GM12878 (cell line): ENCODE measurements around the gene GALNT18. TPM values are rescaled to one million over a fixed set of nuclear protein-coding genes. Genes with fewer than 3 reads are reported as not detected.

Source experiments
- ATAC-seq: fragments of 200-7000 bp; cut with Tn5 transposase; 3 replicates; pipeline ENCODE4 v1.9.1; 2020; ENCODE audit warnings: mild to moderate bottlenecking, moderate library complexity
- BruUV-seq: library from RNA; stranded (reverse); fragments of 400-500 nt; replicated peaks from 2 replicates; lab custom pipeline; 2021; lab: Mats Ljungman, UMichigan
- CTCF ChIA-PET: fragments of 300-600 bp; sonication (Branson Sonifier 250); formaldehyde crosslinking; extraction: SDS; loops from one replicate; lab custom pipeline; 2021; ENCODE audit warnings: inconsistent platforms; lab: Yijun Ruan, JAX
- POLR2A ChIA-PET: fragments of 350-600 bp; formaldehyde crosslinking; extraction: SDS; loops from one replicate; lab custom pipeline; 2021; ENCODE audit warnings: inconsistent platforms; lab: Charles Lee
- RAD21 ChIA-PET: fragments of 300-600 bp; sonication (Branson Sonifier 250); formaldehyde crosslinking; loops from one replicate; lab custom pipeline; 2023; ENCODE audit warnings: antibody characterized with exemption; ENCODE audit not compliant: unreplicated experiment; lab: Charles Lee
- SMC1A ChIA-PET: fragments of 300-600 bp; sonication (Branson Sonifier 250); formaldehyde crosslinking; loops from one replicate; lab custom pipeline; 2023; ENCODE audit not compliant: unreplicated experiment, uncharacterized antibody; lab: Charles Lee
- DNase-seq: peaks from one replicate; pipeline ENCODE4 v3.0.0-alpha.2; 2011; ENCODE audit warnings: low read depth, low spot score
- FAIRE-seq: peaks from 3 replicates; lab custom pipeline; 2011; peaks lifted over from hg19 to GRCh38; lab: Jason Lieb, UNC
- H2AFZ ChIP-seq: 2 replicates; pipeline ENCODE4 v1.6.0; 2011; ENCODE audit warnings: low read depth, low read length, control low read depth; ENCODE audit not compliant: control insufficient read depth
- H3K27ac ChIP-seq: 2 replicates; pipeline ENCODE4 v1.5.1; 2011; ENCODE audit warnings: control low read depth; ENCODE audit not compliant: control insufficient read depth, insufficient read depth
- H3K27me3 ChIP-seq, 2 experiments: replicated peaks in 1 of 2; 2 replicates each; pipeline versions ENCODE4 v1.6.0 to v1.6.1; 2011; ENCODE audit warnings: low read length in 1 of 2; ENCODE audit not compliant: control insufficient read depth in 2 of 2, insufficient read depth in 2 of 2
- H3K36me3 ChIP-seq, 2 experiments: 2 replicates each; pipeline ENCODE4 v1.5.1; 2011; ENCODE audit warnings: low read length in 1 of 2; ENCODE audit not compliant: control insufficient read depth in 2 of 2, insufficient read depth in 2 of 2
- H3K4me1 ChIP-seq: 2 replicates; pipeline ENCODE4 v1.6.1; 2011; ENCODE audit warnings: mild to moderate bottlenecking, low read length, moderate library complexity, mixed read lengths; ENCODE audit not compliant: control insufficient read depth, insufficient read depth
- H3K4me2 ChIP-seq: 2 replicates; pipeline ENCODE4 v1.6.0; 2011; ENCODE audit warnings: control low read depth; ENCODE audit not compliant: control insufficient read depth, insufficient read depth
- H3K4me3 ChIP-seq: fragments of 200-600 bp; sonication (generic); 2 replicates; pipeline ENCODE4 v1.5.1; 2016
- H3K79me2 ChIP-seq: 2 replicates; pipeline ENCODE4 v1.6.0; 2011; ENCODE audit warnings: low read length; ENCODE audit not compliant: control insufficient read depth, insufficient read depth
- H3K9ac ChIP-seq: 2 replicates; pipeline ENCODE4 v1.8.0; 2011; ENCODE audit warnings: low read length, control low read depth, mixed read lengths; ENCODE audit not compliant: control insufficient read depth, insufficient read depth
- H3K9me3 ChIP-seq: replicated peaks from 3 replicates; pipeline ENCODE4 v1.5.1; 2011; ENCODE audit warnings: mild to moderate bottlenecking, low read length; ENCODE audit not compliant: control insufficient read depth, insufficient read depth
- H4K20me1 ChIP-seq: 2 replicates; pipeline ENCODE4 v1.6.0; 2011; ENCODE audit not compliant: control insufficient read depth, insufficient read depth
- ATF3 ChIP-seq: IDR thresholded peaks from 2 replicates; pipeline ENCODE4 v1.6.1; 2011; ENCODE audit warnings: low read depth, mild to moderate bottlenecking, low read length, moderate library complexity, borderline replicate concordance; ENCODE audit errors: extremely low read depth
- BCLAF1 ChIP-seq: fragments of 450-650 bp; IDR thresholded peaks from 2 replicates; pipeline ENCODE4 v1.6.1; 2017; ENCODE audit warnings: antibody characterized with exemption, mild to moderate bottlenecking, moderate library complexity
- E2F8 ChIP-seq: fragments of 450-650 bp; IDR thresholded peaks from 2 replicates; pipeline ENCODE4 v1.6.1; 2018; ENCODE audit warnings: mild to moderate bottlenecking, low read depth, moderate library complexity; ENCODE audit not compliant: partially characterized antibody
- RELA ChIP-seq: fragments of 450-650 bp; IDR thresholded peaks from 2 replicates; pipeline ENCODE4 v1.8.0; 2014; ENCODE audit warnings: borderline replicate concordance; ENCODE audit not compliant: partially characterized antibody
- SIN3A ChIP-seq: IDR thresholded peaks from 2 replicates; pipeline ENCODE4 v1.6.1; 2012; ENCODE audit warnings: low read depth, low read length, improper control_type of control experiment
- WGBS: methylation state at CpG from one replicate; pipeline ENCODE4 v1.1.6; 2016; ENCODE audit warnings: low lambda C conversion rate; ENCODE audit not compliant: insufficient replicate concordance, insufficient coverage; ENCODE audit errors: missing lambda C conversion rate; 5-methylcytosine and 5-hydroxymethylcytosine counted together
- in situ Hi-C: fragments of 300-500 bp; cut with MboI; formaldehyde crosslinking; loops from 9 replicates; pipeline ENCODE4 v1.14.3; 2018; ENCODE audit warnings: mixed read lengths
- intact Hi-C: fragments of 100-400 bp; cut with micrococcal nuclease; formaldehyde crosslinking; loops from one replicate; pipeline ENCODE4 v1.14.2; 2022; ENCODE audit not compliant: unreplicated experiment
- polyA plus RNA-seq, 11 experiments: library from polyadenylated mRNA; depleted of rRNA in 4 of 11; unstranded in 6 of 11; stranded (reverse) in 5 of 11; fragments of >200 nt; fragmentation: Nextera tagmentation in 4 of 11; fragmentation: Illumina TruSeq in 1 of 11; extraction: Ambion mirVana in 4 of 11; extraction: Trizol in 1 of 11; gene quantifications; 1 replicate in 1 of 11; 2 replicates in 10 of 11; pipeline versions ENCODE4 v1.2.1 to v1.2.3, GENCODE V29; 2011 to 2016; ENCODE audit warnings: inconsistent platforms in 2 of 11, missing spikeins in 2 of 11, low read depth in 1 of 11
- total RNA-seq, 4 experiments: library from RNA; depleted of rRNA in 3 of 4; stranded (reverse); fragments of >200 nt in 3 of 4; fragmentation: Illumina TruSeq in 1 of 4; extraction: Trizol in 1 of 4; gene quantifications; 2 replicates each; pipeline versions ENCODE4 v1.2.1 to v1.2.3, GENCODE V29; 2013 to 2021

The GALNT18 gene
- total and polyA plus RNA-seq, 10 of the 15 experiments (the other 5 are each of a cell fraction or from before 2014, with no cell fraction given) = 1.2 to 14.2 (median 6.3) TPM

- Histone ChIP-seq H3K4me1 (no peaks in the 10 kb centered on the region), H2AFZ (no peak overlapping the region), H3K9me3 (no peaks in the 10 kb centered on the region), H3K4me3 (no peak overlapping the region), H3K36me3 (peaks cover 2 to 8% of the 10 kb centered on the region in 2 experiments), H3K4me2 (no peak overlapping the region), H3K9ac (no peak overlapping the region), H3K27me3 (no peaks in the 10 kb centered on the region), H3K79me2 (no peaks in the 10 kb centered on the region), H4K20me1 (no peaks in the 10 kb centered on the region), H3K27ac (no peak overlapping the region)
- no peak for DNase-seq
- RAD21 ChIA-PET = no interaction called here
- WGBS = 47% methylated on average over 5 of the region's 5 CpGs
- SMC1A ChIA-PET = no interaction called here
- intact Hi-C loops = no loop called here
- POLR2A ChIA-PET = no interaction called here
- CTCF ChIA-PET = no interaction called here
- no peak for TF ChIP-seq ATF3
- TF ChIP-seq SIN3A = no peak
- TF ChIP-seq E2F8 = no peak
- TF ChIP-seq RELA = no peak
- no peak for TF ChIP-seq BCLAF1
- BruUV-seq = no TSS peak
- in situ Hi-C loops = no loop called here
- FAIRE-seq = no peak
- no peak for ATAC-seq
Measured at GRCh38 chr11:11442791-11443190, 179.0 kb downstream of the GALNT18 start.
